Keratinocyte (primary cell): ENCODE measurements around the gene ZNF768. TPM values are rescaled to one million over a fixed set of nuclear protein-coding genes. Genes with fewer than 3 reads are reported as not detected.

Source experiments
- DNase-seq: peaks from one replicate; pipeline ENCODE4 v3.0.0-alpha.2; 2011; ENCODE audit warnings: low read depth, missing footprints, low spot score
- FAIRE-seq: peaks from 2 replicates; lab custom pipeline; 2011; peaks lifted over from hg19 to GRCh38; lab: Jason Lieb, UNC
- H2AFZ ChIP-seq: 2 replicates; pipeline ENCODE4 v1.6.0; 2012; ENCODE audit warnings: low read length, control low read depth, inconsistent platforms; ENCODE audit not compliant: control insufficient read depth
- H3K27ac ChIP-seq: 2 replicates; pipeline ENCODE4 v1.5.1; 2011; ENCODE audit warnings: low read length; ENCODE audit not compliant: control insufficient read depth, insufficient read depth
- H3K27me3 ChIP-seq: 3 replicates; pipeline ENCODE4 v1.6.0; 2011; ENCODE audit warnings: low read length; ENCODE audit not compliant: control insufficient read depth, insufficient read depth; ENCODE audit errors: extremely low read depth
- H3K36me3 ChIP-seq, 2 experiments: 2 replicates in 1 of 2; 3 replicates in 1 of 2; pipeline ENCODE4 v1.5.1; 2011; ENCODE audit warnings: low read length in 2 of 2, mild to moderate bottlenecking in 1 of 2; ENCODE audit not compliant: control insufficient read depth in 2 of 2, insufficient read depth in 2 of 2; ENCODE audit errors: extremely low read depth in 1 of 2
- H3K4me1 ChIP-seq: 3 replicates; pipeline ENCODE4 v1.5.1; 2011; ENCODE audit warnings: low read length; ENCODE audit not compliant: control insufficient read depth, insufficient read depth; ENCODE audit errors: extremely low read depth
- H3K4me2 ChIP-seq: 3 replicates; pipeline ENCODE4 v1.6.0; 2011; ENCODE audit warnings: low read depth, low read length; ENCODE audit not compliant: control insufficient read depth, insufficient read depth; ENCODE audit errors: extremely low read depth
- H3K4me3 ChIP-seq, 3 experiments: fragments of 200-600 bp in 1 of 3; sonication (generic) in 1 of 3; 2 replicates in 2 of 3; 3 replicates in 1 of 3; pipeline ENCODE4 v1.5.1; 2011 to 2016; ENCODE audit warnings: low read length in 3 of 3, mild to moderate bottlenecking in 3 of 3, control low read depth in 2 of 3, inconsistent platforms in 1 of 3, low read depth in 1 of 3, mixed read lengths in 1 of 3, mixed run types in 1 of 3, moderate library complexity in 1 of 3; ENCODE audit not compliant: control insufficient read depth in 2 of 3, insufficient read depth in 2 of 3; ENCODE audit errors: extremely low read depth in 1 of 3
- H3K79me2 ChIP-seq: 2 replicates; pipeline ENCODE4 v1.6.0; 2012; ENCODE audit warnings: low read length; ENCODE audit not compliant: control insufficient read depth, insufficient read depth
- H3K9ac ChIP-seq: 3 replicates; pipeline ENCODE4 v1.6.0; 2011; ENCODE audit warnings: low read length; ENCODE audit not compliant: control insufficient read depth, insufficient read depth; ENCODE audit errors: extremely low read depth
- H3K9me1 ChIP-seq: 3 replicates; pipeline ENCODE4 v1.6.0; 2011; ENCODE audit warnings: low read length; ENCODE audit not compliant: control insufficient read depth, insufficient read depth; ENCODE audit errors: extremely low read depth
- H3K9me3 ChIP-seq: 2 replicates; pipeline ENCODE4 v1.5.1; 2012; ENCODE audit warnings: low read depth, low read length; ENCODE audit not compliant: control insufficient read depth
- H4K20me1 ChIP-seq: 3 replicates; pipeline ENCODE4 v1.6.0; 2011; ENCODE audit warnings: low read length; ENCODE audit not compliant: control insufficient read depth, insufficient read depth; ENCODE audit errors: extremely low read depth
- EZH2 ChIP-seq: IDR thresholded peaks from one replicate; pipeline ENCODE4 v1.6.1; 2012; ENCODE audit warnings: inconsistent platforms, mild to moderate bottlenecking, low read length, moderate library complexity
- dilution Hi-C: fragments of 300-500 bp; cut with MboI; formaldehyde crosslinking; loops from one replicate; pipeline ENCODE4 v1.7.0; 2020; ENCODE audit warnings: low sequenced_read_pairs; ENCODE audit not compliant: extremely low pct_ligation_motif_present
- polyA plus RNA-seq, 5 experiments: library from polyadenylated mRNA; depleted of rRNA in 3 of 5; stranded (reverse) in 3 of 5; stranded (forward) in 1 of 5; unstranded in 1 of 5; fragments of >200 nt; gene quantifications; 1 replicate in 1 of 5; 2 replicates in 3 of 5; 3 replicates in 1 of 5; pipeline versions ENCODE4 v1.2.1 to v1.2.3, GENCODE V29; 2011 to 2012; ENCODE audit warnings: missing spikeins in 2 of 5, low read depth in 1 of 5, low replicate concordance in 1 of 5
- TF ChIP-seq, protein P1 (sequence below), 3 experiments: IDR thresholded peaks in 1 of 3; conservative IDR thresholded peaks in 1 of 3; optimal IDR thresholded peaks in 1 of 3; 2 replicates in 2 of 3; 3 replicates in 1 of 3; pipeline versions ENCODE3 to v1.5.1; 2011; ENCODE audit warnings: low read length in 3 of 3, mild to moderate bottlenecking in 3 of 3, moderate library complexity in 2 of 3, control low read depth in 1 of 3, inconsistent platforms in 1 of 3; ENCODE audit not compliant: insufficient read depth in 2 of 3; ENCODE audit errors: extremely low read depth in 1 of 3

Gene ZNF768
- polyA plus RNA-seq, 1 donor (not counting 4 experiments of a cell fraction or from before 2014, with no cell fraction given), result 10.9 TPM

DNA sequence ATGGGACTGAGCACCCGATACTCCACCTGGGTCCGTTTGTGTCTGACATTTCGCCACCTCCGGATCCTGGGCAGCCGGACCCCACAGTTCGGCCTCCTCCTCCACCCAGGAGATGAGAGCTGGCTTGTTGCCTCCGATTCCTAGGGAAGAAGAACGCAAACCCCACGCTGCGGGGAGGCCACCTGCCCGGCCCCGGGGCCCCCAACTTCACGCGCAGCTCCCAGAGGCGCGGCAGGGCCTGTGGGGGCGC is 31.3 kb upstream of the ZNF768 start:
- TF ChIP-seq, protein P1, sequence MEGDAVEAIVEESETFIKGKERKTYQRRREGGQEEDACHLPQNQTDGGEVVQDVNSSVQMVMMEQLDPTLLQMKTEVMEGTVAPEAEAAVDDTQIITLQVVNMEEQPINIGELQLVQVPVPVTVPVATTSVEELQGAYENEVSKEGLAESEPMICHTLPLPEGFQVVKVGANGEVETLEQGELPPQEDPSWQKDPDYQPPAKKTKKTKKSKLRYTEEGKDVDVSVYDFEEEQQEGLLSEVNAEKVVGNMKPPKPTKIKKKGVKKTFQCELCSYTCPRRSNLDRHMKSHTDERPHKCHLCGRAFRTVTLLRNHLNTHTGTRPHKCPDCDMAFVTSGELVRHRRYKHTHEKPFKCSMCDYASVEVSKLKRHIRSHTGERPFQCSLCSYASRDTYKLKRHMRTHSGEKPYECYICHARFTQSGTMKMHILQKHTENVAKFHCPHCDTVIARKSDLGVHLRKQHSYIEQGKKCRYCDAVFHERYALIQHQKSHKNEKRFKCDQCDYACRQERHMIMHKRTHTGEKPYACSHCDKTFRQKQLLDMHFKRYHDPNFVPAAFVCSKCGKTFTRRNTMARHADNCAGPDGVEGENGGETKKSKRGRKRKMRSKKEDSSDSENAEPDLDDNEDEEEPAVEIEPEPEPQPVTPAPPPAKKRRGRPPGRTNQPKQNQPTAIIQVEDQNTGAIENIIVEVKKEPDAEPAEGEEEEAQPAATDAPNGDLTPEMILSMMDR (optimal IDR thresholded peaks at IDR 0.05 in 1 of 3, IDR thresholded peaks at IDR 0.05 in 1 of 3, conservative IDR thresholded peaks at IDR 0.05 in 1 of 3; ENCODE audit: extremely low read depth in 1 of 3, insufficient read depth in 2 of 3, low read length in 3 of 3), result no peak
- TF ChIP-seq EZH2, result no peak

DNA sequence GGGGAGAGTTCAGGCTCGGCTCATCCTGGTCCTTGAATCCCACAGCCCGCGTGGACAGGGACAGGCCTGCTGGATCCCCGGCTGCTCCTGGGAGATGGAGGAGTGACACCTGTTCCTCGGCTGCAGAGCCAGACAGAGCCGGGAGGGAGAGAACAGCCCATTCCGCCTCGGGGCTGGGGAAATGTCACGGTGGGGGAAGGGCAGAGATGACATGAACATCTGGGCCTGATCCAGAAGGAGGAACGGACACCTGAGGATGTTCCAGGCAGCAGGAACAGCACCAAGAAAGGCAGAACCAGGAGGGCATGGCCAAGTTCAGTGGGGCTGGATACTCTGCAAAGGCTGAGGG is 29.7 kb upstream of the ZNF768 start:
- Histone ChIP-seq H4K20me1 (no peaks in the 10 kb centered on the region), H3K27ac (no peak overlapping the region), H3K4me3 (no peak overlapping the region), H3K9me1 (no peaks in the 10 kb centered on the region), H3K27me3 (no peaks in the 10 kb centered on the region), H3K9ac (no peak overlapping the region), H2AFZ (no peak overlapping the region), H3K4me2 (no peak overlapping the region), H3K79me2 (peaks cover 18% of the 10 kb centered on the region), H3K4me1 (peaks cover 7% of the 10 kb centered on the region), H3K36me3 (peaks cover 0 to 8% of the 10 kb centered on the region in 2 experiments), H3K9me3 (no peaks in the 10 kb centered on the region)
- FAIRE-seq (no peak), DNase-seq (no peak)
- TF ChIP-seq, protein P1 (optimal IDR thresholded peaks at IDR 0.05 in 1 of 3, IDR thresholded peaks at IDR 0.05 in 1 of 3, conservative IDR thresholded peaks at IDR 0.05 in 1 of 3; ENCODE audit: extremely low read depth in 1 of 3, insufficient read depth in 2 of 3, low read length in 3 of 3), result no peak
- TF ChIP-seq EZH2, result no peak
- dilution Hi-C loops, result no loop called here

More for the DNA sequence above, 31.3 kb upstream of the ZNF768 start:
- Histone ChIP-seq H3K4me1 (peaks cover 11% of the 10 kb centered on the region), H3K36me3 (peaks cover 0 to 8% of the 10 kb centered on the region in 2 experiments), H3K4me2 (peak overlapping the region; percentile 85), H3K9me3 (no peaks in the 10 kb centered on the region), H3K27me3 (no peaks in the 10 kb centered on the region), H3K4me3 (peak overlapping the region; percentile 70 to 86 (median 83)), H3K9ac (peak overlapping the region; percentile 91), H3K27ac (peak overlapping the region; percentile 84), H3K9me1 (no peaks in the 10 kb centered on the region), H4K20me1 (no peaks in the 10 kb centered on the region), H2AFZ (peak overlapping the region; percentile 81), H3K79me2 (peaks cover 18% of the 10 kb centered on the region)
- DNase-seq (no peak), FAIRE-seq (no peak)
- dilution Hi-C loops, result no loop called here
